Neural cell (in vitro differentiated cells): Measurements from ENCODE around the gene ABAT. TPM values are rescaled to one million over a fixed set of nuclear protein-coding genes. Genes with fewer than 3 reads are reported as not detected.

Source experiments
- H2AFZ ChIP-seq: fragments of 200-600, 300-800 bp; sonication (generic), shearing (Covaris generic); 2 replicates; pipeline ENCODE4 v1.6.0; 2014; ENCODE audit warnings: low read depth, mild to moderate bottlenecking, antibody characterized with exemption, low read length, moderate library complexity
- H3F3A ChIP-seq: fragments of 200-600 bp; shearing (Covaris generic); 2 replicates; pipeline ENCODE4 v1.6.1; 2016; ENCODE audit warnings: mild to moderate bottlenecking, moderate library complexity, mixed read lengths, antibody characterized with exemption, low read length; ENCODE audit not compliant: insufficient read depth, poor library complexity, severe bottlenecking
- H3K27ac ChIP-seq: fragments of 200-600, 300-800 bp; sonication (generic), shearing (Covaris generic); 2 replicates; pipeline ENCODE4 v1.5.1; 2014; ENCODE audit warnings: mild to moderate bottlenecking, low read length, moderate library complexity
- H3K27me3 ChIP-seq: fragments of 300-800, 200-600 bp; sonication (generic), shearing (Covaris generic); 2 replicates; pipeline ENCODE4 v1.6.0; 2014; ENCODE audit warnings: mild to moderate bottlenecking, low read depth, low read length, moderate library complexity; ENCODE audit not compliant: insufficient read depth
- H3K36me3 ChIP-seq: fragments of 300-800, 200-600 bp; sonication (generic), shearing (Covaris generic); 2 replicates; pipeline ENCODE4 v1.5.1; 2014; ENCODE audit warnings: mild to moderate bottlenecking, antibody characterized with exemption, low read length, moderate library complexity; ENCODE audit not compliant: insufficient read depth
- H3K4me2 ChIP-seq: fragments of 300-800, 200-600 bp; sonication (generic), shearing (Covaris generic); 2 replicates; pipeline ENCODE4 v1.6.0; 2014; ENCODE audit warnings: mild to moderate bottlenecking, low read length
- H3K4me3 ChIP-seq: fragments of 300-800, 200-600 bp; sonication (generic), shearing (Covaris generic); 2 replicates; pipeline ENCODE4 v1.5.1; 2014; ENCODE audit warnings: mild to moderate bottlenecking, low read length, moderate library complexity
- H3K79me2 ChIP-seq: fragments of 200-600 bp; shearing (Covaris generic); replicated peaks from 2 replicates; pipeline ENCODE4 v1.6.0; 2014; ENCODE audit warnings: mild to moderate bottlenecking, low read length, moderate library complexity; ENCODE audit not compliant: insufficient read depth
- H3K9ac ChIP-seq: fragments of 300-800, 200-600 bp; sonication (generic), shearing (Covaris generic); 2 replicates; pipeline ENCODE4 v1.6.1; 2016; ENCODE audit warnings: mild to moderate bottlenecking, low read length, mixed read lengths
- H3K9me2 ChIP-seq: fragments of 200-600 bp; shearing (Covaris generic); 2 replicates; pipeline ENCODE4 v1.6.1; 2016; ENCODE audit warnings: mild to moderate bottlenecking, low read length, mixed read lengths; ENCODE audit not compliant: insufficient read depth
- H3K9me3 ChIP-seq: fragments of 200-600, 300-800 bp; sonication (generic), shearing (Covaris generic); 2 replicates; pipeline ENCODE4 v1.6.1; 2016; ENCODE audit warnings: mild to moderate bottlenecking, mixed run types, low read length, moderate library complexity, mixed read lengths
- H4K20me1 ChIP-seq: fragments of 200-600 bp; shearing (Covaris generic); 2 replicates; pipeline ENCODE4 v1.6.1; 2016; ENCODE audit warnings: mild to moderate bottlenecking, mixed run types; ENCODE audit not compliant: insufficient read depth
- EP300 ChIP-seq: fragments of 450-650 bp; conservative IDR thresholded peaks from 2 replicates; pipeline ENCODE4 v1.6.1; 2014; ENCODE audit warnings: antibody characterized with exemption, mild to moderate bottlenecking, moderate library complexity; ENCODE audit not compliant: poor library complexity, severe bottlenecking
- EZH2 ChIP-seq: fragments of 200-600, 300-800 bp; shearing (Covaris generic), sonication (generic); IDR thresholded peaks from 2 replicates; pipeline ENCODE4 v1.6.1; 2014; ENCODE audit warnings: antibody characterized with exemption, low read length, borderline replicate concordance, mild to moderate bottlenecking; ENCODE audit not compliant: insufficient read depth, poor library complexity, severe bottlenecking
- MXI1 ChIP-seq: fragments of 450-650 bp; conservative IDR thresholded peaks from 2 replicates; pipeline ENCODE4 v1.6.1; 2014; ENCODE audit warnings: antibody characterized with exemption, mild to moderate bottlenecking; ENCODE audit not compliant: poor library complexity, severe bottlenecking
- POLR2AphosphoS5 ChIP-seq: IDR thresholded peaks from 2 replicates; pipeline ENCODE4 v1.6.1; 2012
- RAD21 ChIP-seq: fragments of 450-650 bp; conservative IDR thresholded peaks from 2 replicates; pipeline ENCODE4 v1.6.1; 2014; ENCODE audit warnings: antibody characterized with exemption, mild to moderate bottlenecking, moderate library complexity
- SMC3 ChIP-seq: fragments of 450-650 bp; conservative IDR thresholded peaks from 2 replicates; pipeline ENCODE4 v1.6.1; 2014; ENCODE audit warnings: antibody characterized with exemption, mild to moderate bottlenecking, moderate library complexity; ENCODE audit not compliant: poor library complexity
- TAF1 ChIP-seq: IDR thresholded peaks from 2 replicates; pipeline ENCODE4 v1.6.1; 2012; ENCODE audit warnings: low read depth
- polyA plus RNA-seq: library from polyadenylated mRNA; depleted of rRNA; stranded (reverse); fragments of >200 nt; gene quantifications from 2 replicates; pipeline ENCODE4 v1.2.3, GENCODE V29; 2014
- TF ChIP-seq, protein P1 (sequence below): fragments of 450-650 bp; IDR thresholded peaks from 2 replicates; pipeline ENCODE4 v1.5.1; 2014; ENCODE audit warnings: antibody characterized with exemption, mild to moderate bottlenecking, moderate library complexity; ENCODE audit not compliant: poor library complexity, severe bottlenecking
- TF ChIP-seq, protein P2 (sequence below): IDR thresholded peaks from 2 replicates; pipeline ENCODE4 v1.6.1; 2012; ENCODE audit warnings: borderline replicate concordance

Gene ABAT
- polyA plus RNA-seq, 1 donor from 2014 or later, result 125 TPM

GRCh38 chr16:8667492-8667891 is 6.9 kb upstream of the ABAT start:
- Histone ChIP-seq H4K20me1 (no peaks in the 10 kb centered on the region), H3K4me2 (no peak overlapping the region), H3K9me2 (no peaks in the 10 kb centered on the region), H3K9ac (peak overlapping the region; percentile 4), H3K79me2 (no peaks in the 10 kb centered on the region), H3K4me3 (no peak overlapping the region), H3K9me3 (no peaks in the 10 kb centered on the region), H3F3A (no peaks in the 10 kb centered on the region), H3K36me3 (no peaks in the 10 kb centered on the region), H3K27ac (peak overlapping the region; percentile 43), H3K27me3 (no peaks in the 10 kb centered on the region), H2AFZ (no peak overlapping the region)
- TF ChIP-seq, protein P1, sequence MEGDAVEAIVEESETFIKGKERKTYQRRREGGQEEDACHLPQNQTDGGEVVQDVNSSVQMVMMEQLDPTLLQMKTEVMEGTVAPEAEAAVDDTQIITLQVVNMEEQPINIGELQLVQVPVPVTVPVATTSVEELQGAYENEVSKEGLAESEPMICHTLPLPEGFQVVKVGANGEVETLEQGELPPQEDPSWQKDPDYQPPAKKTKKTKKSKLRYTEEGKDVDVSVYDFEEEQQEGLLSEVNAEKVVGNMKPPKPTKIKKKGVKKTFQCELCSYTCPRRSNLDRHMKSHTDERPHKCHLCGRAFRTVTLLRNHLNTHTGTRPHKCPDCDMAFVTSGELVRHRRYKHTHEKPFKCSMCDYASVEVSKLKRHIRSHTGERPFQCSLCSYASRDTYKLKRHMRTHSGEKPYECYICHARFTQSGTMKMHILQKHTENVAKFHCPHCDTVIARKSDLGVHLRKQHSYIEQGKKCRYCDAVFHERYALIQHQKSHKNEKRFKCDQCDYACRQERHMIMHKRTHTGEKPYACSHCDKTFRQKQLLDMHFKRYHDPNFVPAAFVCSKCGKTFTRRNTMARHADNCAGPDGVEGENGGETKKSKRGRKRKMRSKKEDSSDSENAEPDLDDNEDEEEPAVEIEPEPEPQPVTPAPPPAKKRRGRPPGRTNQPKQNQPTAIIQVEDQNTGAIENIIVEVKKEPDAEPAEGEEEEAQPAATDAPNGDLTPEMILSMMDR, result no peak
- TF ChIP-seq MXI1, result no peak
- no peak for TF ChIP-seq RAD21
- no peak for TF ChIP-seq SMC3
- no peak for TF ChIP-seq EP300
- no peak for TF ChIP-seq POLR2AphosphoS5
- TF ChIP-seq, protein P2, sequence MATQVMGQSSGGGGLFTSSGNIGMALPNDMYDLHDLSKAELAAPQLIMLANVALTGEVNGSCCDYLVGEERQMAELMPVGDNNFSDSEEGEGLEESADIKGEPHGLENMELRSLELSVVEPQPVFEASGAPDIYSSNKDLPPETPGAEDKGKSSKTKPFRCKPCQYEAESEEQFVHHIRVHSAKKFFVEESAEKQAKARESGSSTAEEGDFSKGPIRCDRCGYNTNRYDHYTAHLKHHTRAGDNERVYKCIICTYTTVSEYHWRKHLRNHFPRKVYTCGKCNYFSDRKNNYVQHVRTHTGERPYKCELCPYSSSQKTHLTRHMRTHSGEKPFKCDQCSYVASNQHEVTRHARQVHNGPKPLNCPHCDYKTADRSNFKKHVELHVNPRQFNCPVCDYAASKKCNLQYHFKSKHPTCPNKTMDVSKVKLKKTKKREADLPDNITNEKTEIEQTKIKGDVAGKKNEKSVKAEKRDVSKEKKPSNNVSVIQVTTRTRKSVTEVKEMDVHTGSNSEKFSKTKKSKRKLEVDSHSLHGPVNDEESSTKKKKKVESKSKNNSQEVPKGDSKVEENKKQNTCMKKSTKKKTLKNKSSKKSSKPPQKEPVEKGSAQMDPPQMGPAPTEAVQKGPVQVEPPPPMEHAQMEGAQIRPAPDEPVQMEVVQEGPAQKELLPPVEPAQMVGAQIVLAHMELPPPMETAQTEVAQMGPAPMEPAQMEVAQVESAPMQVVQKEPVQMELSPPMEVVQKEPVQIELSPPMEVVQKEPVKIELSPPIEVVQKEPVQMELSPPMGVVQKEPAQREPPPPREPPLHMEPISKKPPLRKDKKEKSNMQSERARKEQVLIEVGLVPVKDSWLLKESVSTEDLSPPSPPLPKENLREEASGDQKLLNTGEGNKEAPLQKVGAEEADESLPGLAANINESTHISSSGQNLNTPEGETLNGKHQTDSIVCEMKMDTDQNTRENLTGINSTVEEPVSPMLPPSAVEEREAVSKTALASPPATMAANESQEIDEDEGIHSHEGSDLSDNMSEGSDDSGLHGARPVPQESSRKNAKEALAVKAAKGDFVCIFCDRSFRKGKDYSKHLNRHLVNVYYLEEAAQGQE, result no peak
- no peak for TF ChIP-seq EZH2
- TF ChIP-seq TAF1, result no peak

DNA sequence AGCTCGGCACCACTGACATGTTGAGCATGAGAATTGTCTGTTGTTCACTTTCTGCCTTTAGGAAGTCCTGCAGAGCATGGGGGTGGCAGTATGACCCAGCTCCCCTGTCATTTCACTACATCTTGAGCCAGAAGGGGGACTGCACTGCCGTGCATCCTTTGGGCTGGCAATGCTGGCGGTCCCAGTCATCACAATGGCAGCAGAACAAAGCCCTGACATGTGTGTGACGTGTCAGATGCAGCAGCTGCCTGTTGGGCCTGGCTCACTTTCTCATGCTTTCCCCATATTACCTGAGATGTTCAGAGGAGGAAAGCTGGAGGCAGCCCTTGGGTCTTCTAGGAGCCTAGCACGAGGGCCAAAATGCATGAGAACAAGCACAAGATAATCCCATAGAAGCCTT is 6.3 kb upstream of the ABAT start:
- H3K9me2 ChIP-seq, result no peaks in the 10 kb centered on the region
- H3F3A ChIP-seq, result no peaks in the 10 kb centered on the region
- TF ChIP-seq POLR2AphosphoS5 (peak; percentile 15), SMC3 (no peak), RAD21 (no peak), TAF1 (no peak), MXI1 (no peak), EP300 (peak; percentile 54)
- TF ChIP-seq, protein P2, result no peak
- TF ChIP-seq, protein P1, result no peak
- H3K9me3 ChIP-seq, result no peaks in the 10 kb centered on the region
- H2AFZ ChIP-seq, result no peak overlapping the region
- no peaks in the 10 kb centered on the region for H3K79me2 ChIP-seq
- no peak overlapping the region for H3K4me3 ChIP-seq
- no peak overlapping the region for H3K4me2 ChIP-seq
- no peaks in the 10 kb centered on the region for H3K36me3 ChIP-seq
- peak overlapping the region; percentile 43 for H3K27ac ChIP-seq
- H4K20me1 ChIP-seq, result no peaks in the 10 kb centered on the region
- no peaks in the 10 kb centered on the region for H3K27me3 ChIP-seq
- peak overlapping the region; percentile 4 for H3K9ac ChIP-seq
